ENCODE measurements around the gene ELK1.

The ELK1 gene

DNA sequence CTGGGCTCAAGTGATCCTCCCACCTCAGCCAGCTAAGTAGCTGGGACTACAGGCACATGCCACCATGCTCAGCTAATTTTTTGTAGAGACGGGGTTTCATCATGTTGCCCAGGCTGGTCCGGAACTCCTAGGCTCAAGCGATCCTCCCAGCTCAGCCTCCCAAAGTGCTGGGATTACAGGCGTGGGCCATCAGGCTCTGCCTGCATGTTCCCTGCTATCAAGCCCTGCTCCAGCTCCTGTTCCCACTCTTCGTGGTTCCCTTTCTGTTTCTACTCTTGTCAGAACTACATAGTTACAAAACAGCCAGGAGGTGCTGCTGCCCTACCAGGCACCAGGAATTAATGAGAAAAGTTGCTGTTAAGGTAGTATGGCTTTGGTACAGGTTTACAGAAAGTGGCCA lies 59.4 kb downstream of the ELK1 start:
- Histone ChIP-seq H2AFZ (ENCODE audit: low read length) (no peak overlapping the region), H3K9me2 (replicated peaks; ENCODE audit: low read depth, low read length) (no peaks in the 10 kb centered on the region), H3K4me2 (ENCODE audit: low read depth, low read length, poor library complexity, severe bottlenecking) (no peak overlapping the region), H3K9me3 (ENCODE audit: insufficient read depth, low read depth, low read length) (no peaks in the 10 kb centered on the region), H3K4me3 (ENCODE audit: low read length, poor library complexity, severe bottlenecking) (no peak overlapping the region), H3K9ac (ENCODE audit: low read depth, low read length, poor library complexity, severe bottlenecking) (no peak overlapping the region), H4K20me1 (ENCODE audit: insufficient read depth, low read length, poor library complexity, severe bottlenecking) (no peaks in the 10 kb centered on the region), H3F3A (ENCODE audit: low read depth) (no peaks in the 10 kb centered on the region), H3K27me3 (ENCODE audit: insufficient read depth, low read length, poor library complexity, severe bottlenecking) (no peaks in the 10 kb centered on the region), H3K36me3 (ENCODE audit: insufficient read depth, low read length) (no peaks in the 10 kb centered on the region), H3K4me1 (ENCODE audit: insufficient read depth, low read length, poor library complexity, severe bottlenecking) (peaks cover 2% of the 10 kb centered on the region), H3K79me2 (ENCODE audit: insufficient read depth, low read length) (no peaks in the 10 kb centered on the region)
- TF ChIP-seq EZH2phosphoT487 (IDR thresholded peaks at IDR 0.05; ENCODE audit: borderline replicate concordance), result no peak
- TF ChIP-seq CTCF (conservative IDR thresholded peaks at IDR 0.05; ENCODE audit: low read length), result no peak

DNA sequence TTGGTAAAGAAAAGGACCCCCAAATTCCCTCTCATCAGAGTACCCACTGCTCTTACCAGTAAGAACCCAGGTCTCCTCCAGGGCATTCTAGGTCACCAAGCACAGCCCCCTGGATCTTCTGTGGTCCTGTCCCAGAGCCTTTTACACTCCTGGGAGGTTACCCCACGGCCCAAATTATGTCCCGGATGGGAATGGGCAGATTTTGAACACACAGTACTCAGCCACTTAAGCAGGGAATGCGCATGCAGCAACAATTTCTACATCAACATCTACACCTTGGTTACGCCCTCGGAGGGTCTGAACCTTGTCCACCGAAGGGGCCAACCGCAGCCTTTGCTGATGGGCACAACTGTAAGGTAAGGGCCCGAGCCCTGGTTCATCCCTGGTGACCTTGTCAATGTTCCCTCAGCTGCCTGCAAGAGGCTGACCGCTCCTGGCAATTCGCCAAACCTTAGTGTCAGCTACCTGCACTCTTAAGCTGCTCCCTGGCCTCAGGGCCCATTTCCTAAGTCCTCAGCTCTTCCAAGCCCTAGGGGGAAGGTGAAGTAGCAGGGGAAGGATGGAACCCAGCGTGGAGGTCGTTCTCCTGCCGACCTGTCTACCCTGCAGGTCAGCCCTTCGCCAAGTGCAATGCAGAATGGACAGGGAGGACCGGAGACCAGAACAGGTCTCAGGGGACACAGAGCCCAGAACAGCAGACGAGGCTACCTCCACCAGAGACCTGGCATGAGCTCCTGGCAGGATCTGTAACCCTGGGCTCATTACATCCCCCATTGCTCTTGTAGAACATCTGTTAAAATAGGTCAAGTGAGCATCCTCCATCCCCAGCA lies 62.2 kb downstream of the ELK1 start:
- Histone ChIP-seq H3K36me3 (ENCODE audit: insufficient read depth, low read length) (no peaks in the 10 kb centered on the region), H3K4me1 (ENCODE audit: insufficient read depth, low read length, poor library complexity, severe bottlenecking) (peaks cover 9% of the 10 kb centered on the region), H3K4me3 (ENCODE audit: low read length, poor library complexity, severe bottlenecking) (no peak overlapping the region), H3K4me2 (ENCODE audit: low read depth, low read length, poor library complexity, severe bottlenecking) (no peak overlapping the region), H2AFZ (ENCODE audit: low read length) (no peak overlapping the region), H3K27me3 (ENCODE audit: insufficient read depth, low read length, poor library complexity, severe bottlenecking) (no peaks in the 10 kb centered on the region), H3K9me3 (ENCODE audit: insufficient read depth, low read depth, low read length) (no peaks in the 10 kb centered on the region), H4K20me1 (ENCODE audit: insufficient read depth, low read length, poor library complexity, severe bottlenecking) (peaks cover 4% of the 10 kb centered on the region), H3F3A (ENCODE audit: low read depth) (no peaks in the 10 kb centered on the region), H3K9ac (ENCODE audit: low read depth, low read length, poor library complexity, severe bottlenecking) (no peak overlapping the region), H3K79me2 (ENCODE audit: insufficient read depth, low read length) (peaks cover 14% of the 10 kb centered on the region), H3K9me2 (replicated peaks; ENCODE audit: low read depth, low read length) (no peaks in the 10 kb centered on the region)
- TF ChIP-seq EZH2phosphoT487 (IDR thresholded peaks at IDR 0.05; ENCODE audit: borderline replicate concordance) (no peak), CTCF (conservative IDR thresholded peaks at IDR 0.05; ENCODE audit: low read length) (no peak)

DNA sequence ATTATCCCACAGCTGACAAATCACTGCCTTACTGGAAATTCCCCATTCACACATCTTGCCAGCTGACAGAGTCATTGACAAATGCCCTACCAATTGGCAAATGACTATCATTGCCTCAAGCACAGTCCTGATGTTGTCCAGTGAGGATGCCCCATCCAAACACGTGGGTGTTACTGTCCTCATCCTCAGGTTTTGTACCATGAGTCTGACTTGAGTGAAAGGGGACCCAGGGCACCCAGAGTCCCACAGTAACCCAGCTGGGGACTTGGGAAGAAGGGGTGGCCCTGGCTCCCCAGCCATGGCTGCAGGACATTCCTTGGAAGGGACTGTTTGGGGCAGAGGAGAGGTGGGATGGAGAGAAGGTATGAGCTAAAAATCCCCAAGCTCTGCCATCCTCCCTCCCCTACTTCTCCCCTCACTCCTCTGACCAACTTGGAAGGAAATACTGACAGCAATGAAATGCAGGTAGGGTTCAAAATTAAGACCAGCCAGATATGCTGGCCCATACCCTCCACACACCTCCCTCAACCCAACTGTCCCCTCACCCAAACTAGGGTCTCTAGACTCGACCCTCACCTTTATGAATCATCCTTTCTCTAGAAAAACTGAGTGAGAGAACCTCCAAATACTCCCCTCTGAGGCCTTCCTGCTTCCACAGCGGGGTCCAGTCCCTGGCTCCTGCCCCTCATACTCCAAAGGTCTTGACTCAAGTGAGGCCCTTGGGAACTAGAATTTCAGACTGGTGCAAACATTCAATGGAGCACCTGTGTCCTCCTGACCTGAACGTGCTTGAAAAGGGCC lies 63.1 kb downstream of the ELK1 start:
- H2AFZ ChIP-seq (ENCODE audit: low read length), result no peak overlapping the region
- H3K79me2 ChIP-seq (ENCODE audit: insufficient read depth, low read length), result peaks cover 22% of the 10 kb centered on the region
- no peak overlapping the region for H3K9ac ChIP-seq (ENCODE audit: low read depth, low read length, poor library complexity, severe bottlenecking)
- H3F3A ChIP-seq (ENCODE audit: low read depth), result no peaks in the 10 kb centered on the region
- no peaks in the 10 kb centered on the region for H3K27me3 ChIP-seq (ENCODE audit: insufficient read depth, low read length, poor library complexity, severe bottlenecking)
- peaks cover 13% of the 10 kb centered on the region for H3K4me1 ChIP-seq (ENCODE audit: insufficient read depth, low read length, poor library complexity, severe bottlenecking)
- H3K9me3 ChIP-seq (ENCODE audit: insufficient read depth, low read depth, low read length), result no peaks in the 10 kb centered on the region
- no peaks in the 10 kb centered on the region for H3K9me2 ChIP-seq (replicated peaks; ENCODE audit: low read depth, low read length)
- H4K20me1 ChIP-seq (ENCODE audit: insufficient read depth, low read length, poor library complexity, severe bottlenecking), result peaks cover 4% of the 10 kb centered on the region
- no peak overlapping the region for H3K4me2 ChIP-seq (ENCODE audit: low read depth, low read length, poor library complexity, severe bottlenecking)
- H3K36me3 ChIP-seq (ENCODE audit: insufficient read depth, low read length), result no peaks in the 10 kb centered on the region
- TF ChIP-seq EZH2phosphoT487 (IDR thresholded peaks at IDR 0.05; ENCODE audit: borderline replicate concordance) (no peak), CTCF (conservative IDR thresholded peaks at IDR 0.05; ENCODE audit: low read length) (no peak)
- no peak overlapping the region for H3K4me3 ChIP-seq (ENCODE audit: low read length, poor library complexity, severe bottlenecking)

Measured in Loucy (cell line).